ENCODE data around the gene SMCR8. TPM values are rescaled to one million over a fixed set of nuclear protein-coding genes. Genes with fewer than 3 reads are reported as not detected.
A peak's percentile ranks its signal among the peaks of the same experiment; 100 is the strongest.

Gene SMCR8
- total and polyA plus RNA-seq, 9 of the 15 experiments (the other 6 are each of a cell fraction or from before 2014, with no cell fraction given): 0.25 to 8.8 (median 4.9) TPM

GRCh38 chr17:18360518-18360917, 45.4 kb downstream of the SMCR8 start:
- Histone ChIP-seq H3K4me2 (ENCODE audit: insufficient read depth, low read length) (no peak overlapping the region), H3K4me1 (replicated peaks in 1 of 2; ENCODE audit: control insufficient read depth in 2 of 2, insufficient read depth in 2 of 2, low read length in 2 of 2) (peaks cover 0 to 14% of the 10 kb centered on the region in 2 experiments; a peak in 2 of 5 replicates), H3K9ac (ENCODE audit: insufficient read depth in 1 of 2, low read depth in 2 of 2, low read length in 2 of 2) (no peak overlapping the region), H3K27ac (ENCODE audit: extremely low read depth, low read depth, low read length) (no peak overlapping the region), H3K9me3 (replicated peaks; ENCODE audit: control insufficient read depth, insufficient read depth, low read depth, low read length) (no peaks in the 10 kb centered on the region), H4K20me1 (replicated peaks; ENCODE audit: control insufficient read depth, insufficient read depth, low read length) (no peaks in the 10 kb centered on the region), H3K4me3 (no peak overlapping the region), H3K27me3 (ENCODE audit: control insufficient read depth in 2 of 2, insufficient read depth in 2 of 2, low read length in 2 of 2) (no peaks in the 10 kb centered on the region), H3K79me2 (ENCODE audit: control insufficient read depth, insufficient read depth, low read length) (peaks cover 18% of the 10 kb centered on the region), H3K36me3 (ENCODE audit: control insufficient read depth, insufficient read depth, low read length) (peaks cover 11% of the 10 kb centered on the region; the same call in 1 of the 3 replicates), H2AFZ (ENCODE audit: low read depth, low read length) (no peak overlapping the region), H3K9me1 (ENCODE audit: control insufficient read depth, insufficient read depth, low read length) (no peaks in the 10 kb centered on the region)
- no peak for DNase-seq (ENCODE audit: extremely low read depth in 1 of 4, low spot score in 3 of 4)
- intact Hi-C loops (cut with micrococcal nuclease): no loop called here
- 84% methylated on average over 7 of the region's 8 CpGs for WGBS (ENCODE audit: insufficient coverage, low coverage, missing lambda C conversion rate)
- no TSS peak for BruUV-seq (replicated peaks)
- CTCF ChIA-PET (ENCODE audit: low intra/inter-chr PET ratio): no interaction called here
- POLR2A ChIA-PET: no interaction called here
- in situ Hi-C loops (cut with MboI): no loop called here
- no peak for ATAC-seq
- no peak for FAIRE-seq
- TF ChIP-seq KLF16 (IDR thresholded peaks at IDR 0.05): no peak
- no peak for TF ChIP-seq NR3C1 (CRISPR knock-in tag; IDR thresholded peaks at IDR 0.05)
- no peak for TF ChIP-seq KDM5B (IDR thresholded peaks at IDR 0.05; ENCODE audit: insufficient replicate concordance, low read depth, low read length)
- no peak for TF ChIP-seq CTBP1 (IDR thresholded peaks at IDR 0.05; ENCODE audit: borderline replicate concordance)
- no peak for TF ChIP-seq EWSR1 (IDR thresholded peaks at IDR 0.05; ENCODE audit: borderline replicate concordance, low read depth, partially characterized antibody)
- no peak for TF ChIP-seq HDAC3 (IDR thresholded peaks at IDR 0.05; ENCODE audit: borderline replicate concordance, partially characterized antibody)
- no peak for TF ChIP-seq CBX3 (IDR thresholded peaks at IDR 0.05; ENCODE audit: borderline replicate concordance in 1 of 2, low read length in 2 of 2)
- TF ChIP-seq ATF1 (CRISPR knock-in tag; IDR thresholded peaks at IDR 0.05): no peak
- TF ChIP-seq ATF1 (tag; IDR thresholded peaks at IDR 0.05): no peak
- TF ChIP-seq BRCA1 (IDR thresholded peaks at IDR 0.05): no peak
- TF ChIP-seq BRCA1 (CRISPR knock-in tag; IDR thresholded peaks at IDR 0.05): no peak
- TF ChIP-seq PYGO2 (tag; IDR thresholded peaks at IDR 0.05): no peak
- no peak for TF ChIP-seq FOXM1 (IDR thresholded peaks at IDR 0.05; ENCODE audit: low read depth)
- TF ChIP-seq FOXM1 (CRISPR knock-in tag; IDR thresholded peaks at IDR 0.05; ENCODE audit: low read depth): no peak
- no peak for TF ChIP-seq ETV1 (tag; conservative IDR thresholded peaks at IDR 0.05; ENCODE audit: low read depth)
- TF ChIP-seq HMGN3 (IDR thresholded peaks at IDR 0.05; ENCODE audit: borderline replicate concordance, extremely low read depth, insufficient read length, low read depth, low read length): no peak
- TF ChIP-seq HDAC1 (IDR thresholded peaks at IDR 0.05): 0 out of 4 replicates have a peak, but pooled peaks of 1 of the 2 experiments have one; percentile 31
- no peak for TF ChIP-seq MTA1 (IDR thresholded peaks at IDR 0.05; ENCODE audit: borderline replicate concordance)
- no peak for TF ChIP-seq ATF3 (IDR thresholded peaks at IDR 0.05)
- TF ChIP-seq ATF3 (CRISPR knock-in tag; conservative IDR thresholded peaks at IDR 0.05): no peak
- TF ChIP-seq MAFK (IDR thresholded peaks at IDR 0.05; ENCODE audit: low read length): no peak
- TF ChIP-seq PCBP1 (IDR thresholded peaks at IDR 0.05; ENCODE audit: low read depth, low read length, poor library complexity, severe bottlenecking): no peak
- no peak for TF ChIP-seq PHF20 (IDR thresholded peaks at IDR 0.05; ENCODE audit: partially characterized antibody)
- TF ChIP-seq NFIC (IDR thresholded peaks at IDR 0.05): 0 out of 2 replicates have a peak, but pooled peaks have one; percentile 21
- no peak for TF ChIP-seq RFX7 (CRISPR knock-in tag; IDR thresholded peaks at IDR 0.05)
- no peak for TF ChIP-seq ZNF41 (CRISPR knock-in tag; conservative IDR thresholded peaks at IDR 0.05)
- TF ChIP-seq RCOR1 (IDR thresholded peaks at IDR 0.05; ENCODE audit: borderline replicate concordance in 1 of 2, low read depth in 2 of 2, low read length in 2 of 2): peak in 1 of 2 experiments; percentile 48; a peak in 1 of 4 replicates
- TF ChIP-seq KDM1A (IDR thresholded peaks at IDR 0.05): peak; percentile 81 to 84

Measured in K562 (cell line).